ENCODE results near the gene LRRC4B. TPM values are rescaled to one million over a fixed set of nuclear protein-coding genes. Genes with fewer than 3 reads are reported as not detected.

The LRRC4B gene
- total RNA-seq, 1 experiment from 2014 or later: not detected

DNA sequence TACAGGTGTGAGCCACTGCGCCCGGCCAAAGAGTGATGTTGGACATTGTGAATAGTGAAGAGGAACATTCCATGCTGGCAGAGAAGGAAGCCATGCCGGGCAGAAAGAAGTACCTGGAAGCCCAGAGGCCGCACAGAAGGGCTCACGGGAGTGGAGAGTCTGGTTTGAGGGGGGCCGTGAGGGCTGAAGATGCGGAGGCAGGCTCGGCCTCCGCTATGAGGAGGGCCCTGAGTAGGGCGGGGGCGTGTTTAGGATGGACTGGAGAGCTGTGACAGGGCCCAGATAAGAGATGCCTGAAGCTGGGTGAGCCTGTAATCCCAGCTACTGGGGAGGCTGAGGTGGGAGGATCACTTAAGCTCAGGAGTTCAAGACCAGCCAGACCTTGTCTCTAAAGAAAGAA, 58.9 kb downstream of the LRRC4B start:
- BruUV-seq (replicated peaks): no TSS peak
- H3K4me3 Mint-ChIP-seq (ENCODE audit: low read depth, unreplicated experiment): peak overlapping the region; percentile 2
- intact Hi-C loops (cut with micrococcal nuclease; ENCODE audit: unreplicated experiment): no loop called here
- CTCF ChIA-PET: no interaction called here
- H3K27ac Mint-ChIP-seq (ENCODE audit: unreplicated experiment): peak overlapping the region; percentile 18
- H3K9me3 Mint-ChIP-seq (ENCODE audit: low read depth, unreplicated experiment): no peaks in the 10 kb centered on the region
- peaks cover 32% of the 10 kb centered on the region for H3K27me3 Mint-ChIP-seq (ENCODE audit: unreplicated experiment)
- H3K4me1 Mint-ChIP-seq (ENCODE audit: low read depth, unreplicated experiment): peaks cover 13% of the 10 kb centered on the region
- peaks cover 61% of the 10 kb centered on the region for H3K36me3 Mint-ChIP-seq (ENCODE audit: insufficient read depth, unreplicated experiment)
- TF ChIP-seq, protein P1, sequence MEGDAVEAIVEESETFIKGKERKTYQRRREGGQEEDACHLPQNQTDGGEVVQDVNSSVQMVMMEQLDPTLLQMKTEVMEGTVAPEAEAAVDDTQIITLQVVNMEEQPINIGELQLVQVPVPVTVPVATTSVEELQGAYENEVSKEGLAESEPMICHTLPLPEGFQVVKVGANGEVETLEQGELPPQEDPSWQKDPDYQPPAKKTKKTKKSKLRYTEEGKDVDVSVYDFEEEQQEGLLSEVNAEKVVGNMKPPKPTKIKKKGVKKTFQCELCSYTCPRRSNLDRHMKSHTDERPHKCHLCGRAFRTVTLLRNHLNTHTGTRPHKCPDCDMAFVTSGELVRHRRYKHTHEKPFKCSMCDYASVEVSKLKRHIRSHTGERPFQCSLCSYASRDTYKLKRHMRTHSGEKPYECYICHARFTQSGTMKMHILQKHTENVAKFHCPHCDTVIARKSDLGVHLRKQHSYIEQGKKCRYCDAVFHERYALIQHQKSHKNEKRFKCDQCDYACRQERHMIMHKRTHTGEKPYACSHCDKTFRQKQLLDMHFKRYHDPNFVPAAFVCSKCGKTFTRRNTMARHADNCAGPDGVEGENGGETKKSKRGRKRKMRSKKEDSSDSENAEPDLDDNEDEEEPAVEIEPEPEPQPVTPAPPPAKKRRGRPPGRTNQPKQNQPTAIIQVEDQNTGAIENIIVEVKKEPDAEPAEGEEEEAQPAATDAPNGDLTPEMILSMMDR (IDR thresholded peaks at IDR 0.05; ENCODE audit: unreplicated experiment): no peak
- DNase-seq: no peak

DNA sequence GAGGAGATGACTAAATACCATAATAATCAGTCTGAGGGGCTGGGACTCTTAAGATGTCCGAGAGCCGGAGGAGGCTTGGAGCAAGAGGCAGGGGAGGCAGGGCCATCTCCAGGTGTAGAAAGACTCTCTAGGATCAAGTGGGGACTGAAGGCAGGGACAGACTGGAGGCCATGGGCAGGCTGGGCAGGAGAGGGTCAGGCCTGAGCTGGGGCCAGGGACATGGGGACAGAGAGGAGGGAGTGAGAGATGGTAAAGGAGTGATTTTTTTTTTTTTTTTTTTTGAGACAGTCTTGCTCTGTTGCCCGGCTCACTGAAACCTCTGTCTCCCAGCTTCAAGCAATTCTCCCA, 59.4 kb downstream of the LRRC4B start:
- H3K27ac Mint-ChIP-seq (ENCODE audit: unreplicated experiment): peak overlapping the region; percentile 18
- CTCF ChIA-PET: no interaction called here
- TF ChIP-seq, protein P1 (IDR thresholded peaks at IDR 0.05; ENCODE audit: unreplicated experiment): no peak
- TSS peak; percentile 71 for BruUV-seq (replicated peaks)
- no peaks in the 10 kb centered on the region for H3K9me3 Mint-ChIP-seq (ENCODE audit: low read depth, unreplicated experiment)
- peaks cover 27% of the 10 kb centered on the region for H3K27me3 Mint-ChIP-seq (ENCODE audit: unreplicated experiment)
- intact Hi-C loops (cut with micrococcal nuclease; ENCODE audit: unreplicated experiment): no loop called here
- peaks cover 57% of the 10 kb centered on the region for H3K36me3 Mint-ChIP-seq (ENCODE audit: insufficient read depth, unreplicated experiment)
- no peak for DNase-seq
- H3K4me1 Mint-ChIP-seq (ENCODE audit: low read depth, unreplicated experiment): peaks cover 13% of the 10 kb centered on the region
- no peak overlapping the region for H3K4me3 Mint-ChIP-seq (ENCODE audit: low read depth, unreplicated experiment)

DNA sequence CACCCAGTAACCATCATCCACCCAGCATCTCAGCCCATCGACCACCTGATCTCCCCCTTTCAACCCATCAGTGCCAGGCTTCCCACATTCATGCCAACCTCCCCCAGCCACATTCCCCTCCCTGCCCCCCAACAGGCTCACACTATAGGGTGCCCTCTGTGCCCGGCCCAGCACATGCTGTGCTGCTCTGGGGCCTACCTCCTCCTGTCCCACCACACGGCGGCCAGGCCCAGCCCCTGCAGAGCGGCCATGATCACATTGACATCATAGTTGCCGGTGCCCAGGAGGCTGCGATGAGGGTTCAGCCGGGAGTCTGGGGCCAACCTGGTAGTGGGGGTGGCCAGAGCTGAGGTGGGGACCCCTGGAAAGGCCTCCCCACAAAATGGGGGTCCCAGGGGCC, 60.9 kb downstream of the LRRC4B start:
- Mint-ChIP-seq H3K4me1 (ENCODE audit: low read depth, unreplicated experiment) (peaks cover 13% of the 10 kb centered on the region), H3K27ac (ENCODE audit: unreplicated experiment) (no peak overlapping the region), H3K9me3 (ENCODE audit: low read depth, unreplicated experiment) (no peaks in the 10 kb centered on the region), H3K4me3 (ENCODE audit: low read depth, unreplicated experiment) (no peak overlapping the region), H3K36me3 (ENCODE audit: insufficient read depth, unreplicated experiment) (peaks cover 44% of the 10 kb centered on the region), H3K27me3 (ENCODE audit: unreplicated experiment) (peaks cover 13% of the 10 kb centered on the region)
- CTCF ChIA-PET: no interaction called here
- TF ChIP-seq, protein P1 (IDR thresholded peaks at IDR 0.05; ENCODE audit: unreplicated experiment): no peak
- DNase-seq: no peak
- BruUV-seq (replicated peaks): no TSS peak
- intact Hi-C loops (cut with micrococcal nuclease; ENCODE audit: unreplicated experiment): no loop called here

DNA sequence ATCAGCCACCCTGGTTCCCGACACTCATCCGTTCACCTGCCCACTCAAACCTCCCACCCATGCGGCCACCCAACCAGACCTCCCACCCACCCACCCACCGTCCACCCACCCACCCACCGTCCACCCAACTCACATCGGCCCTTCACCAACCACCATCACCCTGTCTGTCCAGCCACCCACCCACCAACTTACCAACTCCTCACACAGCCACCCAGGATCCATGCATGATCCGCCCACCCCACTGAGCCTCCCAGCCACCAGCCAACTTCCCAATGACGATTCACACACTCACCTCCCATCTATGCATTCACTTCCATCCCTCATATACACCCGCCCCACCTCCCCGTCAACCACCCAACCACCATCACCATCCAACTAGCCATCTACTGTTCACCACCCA, 61.5 kb downstream of the LRRC4B start:
- intact Hi-C loops (cut with micrococcal nuclease; ENCODE audit: unreplicated experiment): no loop called here
- H3K36me3 Mint-ChIP-seq (ENCODE audit: insufficient read depth, unreplicated experiment): peaks cover 37% of the 10 kb centered on the region
- H3K27me3 Mint-ChIP-seq (ENCODE audit: unreplicated experiment): peaks cover 6% of the 10 kb centered on the region
- TF ChIP-seq, protein P1 (IDR thresholded peaks at IDR 0.05; ENCODE audit: unreplicated experiment): no peak
- H3K4me3 Mint-ChIP-seq (ENCODE audit: low read depth, unreplicated experiment): no peak overlapping the region
- no peaks in the 10 kb centered on the region for H3K9me3 Mint-ChIP-seq (ENCODE audit: low read depth, unreplicated experiment)
- DNase-seq: no peak
- peaks cover 8% of the 10 kb centered on the region for H3K4me1 Mint-ChIP-seq (ENCODE audit: low read depth, unreplicated experiment)
- CTCF ChIA-PET: no interaction called here
- no TSS peak for BruUV-seq (replicated peaks)
- H3K27ac Mint-ChIP-seq (ENCODE audit: unreplicated experiment): no peak overlapping the region

Measured in Calu3 (cell line).